ENCODE measurements around the gene GINM1.
A peak's percentile ranks its signal among the peaks of the same experiment; 100 is the strongest.

GINM1 gene

DNA sequence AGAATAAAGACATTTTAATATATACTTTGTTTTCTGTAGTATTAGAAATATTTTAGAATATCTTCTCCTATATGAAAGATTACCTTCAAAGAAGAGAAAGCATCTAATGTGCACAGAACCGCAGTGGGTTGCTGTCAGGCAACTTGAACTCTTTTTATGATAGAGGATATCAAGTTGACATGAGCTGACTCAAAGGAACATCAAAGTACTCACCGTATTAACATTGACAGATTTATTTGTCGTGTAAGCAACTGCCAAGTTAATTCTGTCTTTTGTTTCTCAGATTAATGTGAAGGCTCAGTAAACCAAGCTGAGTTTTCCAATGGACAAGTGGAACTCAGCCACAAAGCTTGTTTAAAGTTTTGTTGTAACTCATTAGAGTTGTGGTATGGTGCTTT, 2.2 kb upstream of the GINM1 start:
- TF ChIP-seq, protein P1, sequence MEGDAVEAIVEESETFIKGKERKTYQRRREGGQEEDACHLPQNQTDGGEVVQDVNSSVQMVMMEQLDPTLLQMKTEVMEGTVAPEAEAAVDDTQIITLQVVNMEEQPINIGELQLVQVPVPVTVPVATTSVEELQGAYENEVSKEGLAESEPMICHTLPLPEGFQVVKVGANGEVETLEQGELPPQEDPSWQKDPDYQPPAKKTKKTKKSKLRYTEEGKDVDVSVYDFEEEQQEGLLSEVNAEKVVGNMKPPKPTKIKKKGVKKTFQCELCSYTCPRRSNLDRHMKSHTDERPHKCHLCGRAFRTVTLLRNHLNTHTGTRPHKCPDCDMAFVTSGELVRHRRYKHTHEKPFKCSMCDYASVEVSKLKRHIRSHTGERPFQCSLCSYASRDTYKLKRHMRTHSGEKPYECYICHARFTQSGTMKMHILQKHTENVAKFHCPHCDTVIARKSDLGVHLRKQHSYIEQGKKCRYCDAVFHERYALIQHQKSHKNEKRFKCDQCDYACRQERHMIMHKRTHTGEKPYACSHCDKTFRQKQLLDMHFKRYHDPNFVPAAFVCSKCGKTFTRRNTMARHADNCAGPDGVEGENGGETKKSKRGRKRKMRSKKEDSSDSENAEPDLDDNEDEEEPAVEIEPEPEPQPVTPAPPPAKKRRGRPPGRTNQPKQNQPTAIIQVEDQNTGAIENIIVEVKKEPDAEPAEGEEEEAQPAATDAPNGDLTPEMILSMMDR (conservative IDR thresholded peaks at IDR 0.05; ENCODE audit: low read depth), result no peak
- POLR2A ChIA-PET (ENCODE audit: low non-redundant PET), result no interaction called here
- no peak overlapping the region for H3K27ac ChIP-seq
- no peak for DNase-seq (ENCODE audit: low spot score)
- CTCF ChIA-PET, result interaction anchor here (0.7 kb wide), 1 partner anchor 366 kb away, joined by 3 read pairs; no protein-coding TSS in a partner anchor

DNA sequence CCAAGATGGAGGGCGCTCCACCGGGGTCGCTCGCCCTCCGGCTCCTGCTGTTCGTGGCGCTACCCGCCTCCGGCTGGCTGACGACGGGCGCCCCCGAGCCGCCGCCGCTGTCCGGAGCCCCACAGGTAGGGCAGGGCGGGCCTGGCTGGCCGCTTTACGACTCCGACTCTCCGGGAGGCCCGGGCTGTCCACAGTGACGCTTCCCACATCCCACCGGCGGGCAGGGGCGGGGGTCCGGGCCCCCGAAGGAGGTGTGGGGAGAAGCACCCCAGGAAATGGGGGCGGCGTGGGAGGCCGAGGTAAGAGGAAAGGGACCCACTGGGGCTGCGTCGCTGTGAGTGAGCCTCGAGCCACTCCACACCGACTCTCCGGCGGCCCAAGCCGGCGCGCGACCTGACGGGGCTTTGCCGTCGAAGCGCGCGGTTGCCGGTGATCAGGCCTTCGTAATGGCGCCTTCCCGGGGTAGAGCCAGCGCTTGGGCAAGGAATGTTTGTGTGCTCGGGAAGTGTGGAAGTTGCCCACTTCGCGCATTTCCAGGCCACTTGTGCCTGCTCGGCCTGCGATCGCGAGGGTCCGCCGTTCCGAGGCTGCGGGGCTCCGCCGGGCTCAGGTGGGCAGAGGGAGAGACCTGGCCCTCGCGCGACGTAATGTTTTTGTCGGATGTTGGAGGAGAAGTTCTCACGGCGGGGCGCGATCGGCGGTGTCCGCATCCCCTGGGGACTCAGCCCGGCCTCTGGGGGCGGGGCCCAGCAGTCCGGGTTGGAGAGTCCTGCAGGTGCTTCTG, 427 bp downstream of the GINM1 start:
- ChIA-PET CTCF (no interaction called here), POLR2A (ENCODE audit: low non-redundant PET) (interaction anchor here (0.7 kb wide), 1 partner anchor 114 kb away, joined by 3 read pairs; no protein-coding TSS in a partner anchor)
- TF ChIP-seq, protein P1 (conservative IDR thresholded peaks at IDR 0.05; ENCODE audit: low read depth), result no peak
- peak; percentile 52 for DNase-seq (ENCODE audit: low spot score)
- H3K27ac ChIP-seq, result peak overlapping the region; percentile 86

DNA sequence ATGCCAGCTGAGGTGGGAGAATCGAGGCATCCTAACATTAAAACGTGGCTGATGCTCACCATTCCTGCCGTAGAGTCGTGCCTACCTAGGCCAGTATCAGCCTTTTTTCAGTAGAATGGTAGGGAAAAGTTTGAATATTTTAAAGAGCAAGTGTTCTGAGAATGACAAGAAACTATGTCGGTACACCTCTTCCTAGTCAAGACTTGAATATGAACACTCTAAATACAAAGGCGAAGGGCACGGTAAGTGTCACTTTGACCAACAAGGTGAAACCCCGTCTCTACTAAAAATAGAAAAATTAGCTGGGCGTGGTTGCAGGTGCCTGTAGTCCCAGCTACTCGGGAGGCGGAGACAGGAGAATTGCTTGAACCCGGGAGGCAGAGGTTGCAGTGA, 1.0 kb downstream of the GINM1 start:
- H3K27ac ChIP-seq, result peak overlapping the region; percentile 86
- no peak for DNase-seq (ENCODE audit: low spot score)
- CTCF ChIA-PET, result no interaction called here
- POLR2A ChIA-PET (ENCODE audit: low non-redundant PET), result interaction anchor here (0.7 kb wide), 1 partner anchor 113 kb away, joined by 3 read pairs; no protein-coding TSS in a partner anchor
- TF ChIP-seq, protein P1 (conservative IDR thresholded peaks at IDR 0.05; ENCODE audit: low read depth), result no peak

DNA sequence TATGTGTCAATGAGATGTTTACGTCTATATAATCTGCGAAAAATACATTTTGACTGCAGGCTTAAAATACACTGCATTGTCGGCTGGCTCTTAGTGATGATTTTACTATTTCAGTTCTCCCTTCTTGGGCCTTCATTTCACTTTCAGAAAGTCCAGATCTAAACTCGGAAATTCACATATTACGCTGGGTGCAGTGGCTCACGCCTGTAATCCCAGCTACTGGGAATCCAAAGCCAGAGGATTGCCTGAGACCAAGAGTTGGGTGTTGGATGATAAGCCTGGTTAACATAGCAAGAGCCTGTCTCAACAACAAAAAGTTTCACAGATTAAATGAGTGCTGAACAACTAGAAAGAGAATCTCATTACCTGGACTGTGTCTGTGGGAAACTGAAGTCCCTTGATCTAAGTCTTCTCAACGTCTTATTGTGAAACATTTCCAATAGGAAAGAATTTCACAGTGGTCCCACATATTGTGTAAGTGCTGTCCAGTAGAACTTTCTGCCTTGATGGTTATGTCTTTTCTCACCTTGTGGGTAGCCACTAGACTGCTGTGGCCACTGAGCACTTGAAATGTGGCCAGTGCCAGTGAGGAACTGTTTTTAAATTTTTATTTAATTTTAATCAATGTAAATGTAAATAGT, 1.9 kb downstream of the GINM1 start:
- H3K27ac ChIP-seq, result no peak overlapping the region
- ChIA-PET POLR2A (ENCODE audit: low non-redundant PET) (no interaction called here), CTCF (no interaction called here)
- TF ChIP-seq, protein P1 (conservative IDR thresholded peaks at IDR 0.05; ENCODE audit: low read depth), result no peak
- DNase-seq (ENCODE audit: low spot score), result no peak

DNA sequence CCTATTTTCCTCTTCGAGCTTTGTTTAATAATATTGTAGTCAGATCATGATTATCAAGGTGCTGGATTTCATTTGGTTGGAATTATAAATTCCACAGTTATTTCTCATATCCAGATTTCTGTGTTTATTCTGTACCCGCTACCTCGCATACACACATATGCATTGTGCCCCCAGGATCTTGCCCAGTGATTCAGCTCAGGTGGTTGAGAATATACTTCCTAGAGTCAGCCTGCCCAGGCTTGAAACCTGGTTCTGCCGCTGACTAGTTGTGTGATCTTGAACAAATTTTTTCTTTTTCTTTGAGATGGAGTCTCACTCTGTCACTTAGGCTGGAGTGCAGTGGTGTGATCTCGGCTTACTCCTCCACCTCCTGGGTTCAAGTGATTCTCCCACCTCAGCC, 14.7 kb downstream of the GINM1 start:
- TF ChIP-seq, protein P1 (conservative IDR thresholded peaks at IDR 0.05; ENCODE audit: low read depth), result no peak
- ChIA-PET POLR2A (ENCODE audit: low non-redundant PET) (no interaction called here), CTCF (no interaction called here)
- DNase-seq (ENCODE audit: low spot score), result peak; percentile 43
- H3K27ac ChIP-seq, result no peak overlapping the region; the same call in 1 of the 2 replicates

DNA sequence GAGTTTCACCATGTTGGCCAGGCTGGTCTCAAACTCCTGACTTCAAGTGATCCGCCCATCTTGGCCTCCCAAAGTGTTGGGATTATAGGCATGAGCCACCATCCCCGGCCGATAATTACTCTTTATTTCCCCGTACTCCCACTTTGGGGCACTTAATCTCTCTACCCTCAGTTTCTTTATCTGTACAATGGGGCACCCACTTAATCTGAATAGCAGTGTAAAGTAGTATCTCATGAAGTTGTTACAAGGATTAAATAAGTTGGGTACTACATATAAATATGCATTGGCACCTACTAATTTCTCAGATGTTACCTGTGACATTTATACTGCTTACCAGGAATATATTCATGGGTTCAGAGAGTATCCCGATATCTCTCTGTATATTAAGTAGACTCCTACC, 15.2 kb downstream of the GINM1 start:
- TF ChIP-seq, protein P1 (conservative IDR thresholded peaks at IDR 0.05; ENCODE audit: low read depth), result no peak
- H3K27ac ChIP-seq, result no peak overlapping the region; the same call in 1 of the 2 replicates
- POLR2A ChIA-PET (ENCODE audit: low non-redundant PET), result no interaction called here
- DNase-seq (ENCODE audit: low spot score), result no peak
- CTCF ChIA-PET, result no interaction called here
